Thyroid gland (tissue), 4 donors: ENCODE data around the gene DPYSL3.

Experiments
- CTCF ChIP-seq, 6 experiments: fragments of 200-600 bp in 3 of 6; fragments of 450-650 bp in 3 of 6; sonication (generic) in 3 of 6; IDR thresholded peaks; one replicate each; pipeline ENCODE4 v1.5.1; 2016 to 2019; ENCODE audit warnings: antibody characterized with exemption in 6 of 6, mild to moderate bottlenecking in 2 of 6, inconsistent platforms in 1 of 6, moderate library complexity in 1 of 6
- POLR2A ChIP-seq, 2 donors: fragments of 450-650 bp; IDR thresholded peaks; one replicate each; pipeline ENCODE4 v1.6.1; 2017; ENCODE audit warnings: antibody characterized with exemption in 2 of 2, mild to moderate bottlenecking in 2 of 2, moderate library complexity in 1 of 2

- TF ChIP-seq CTCF (IDR thresholded peaks at IDR 0.05) (no peak), POLR2A (IDR thresholded peaks at IDR 0.05) (no peak)
Measured at GRCh38 chr5:147361441-147362175, 148.3 kb downstream of the DPYSL3 start.
